ENCODE measurements around the gene WAS. TPM values are rescaled to one million over a fixed set of nuclear protein-coding genes. Genes with fewer than 3 reads are reported as not detected.

WAS gene
- polyA plus RNA-seq, 3 donors: 22.8 to 159 (median 38.0) TPM

GRCh38 chrX:48703228-48703627 is 19.6 kb downstream of the WAS start:
- 88% methylated on average over 1 of the region's 7 CpGs for WGBS (ENCODE audit: insufficient coverage)
- Histone ChIP-seq H3K27ac (ENCODE audit: low read depth in 1 of 2, low read length in 2 of 2) (peak overlapping the region in 1 of 2 donors; percentile 51), H3K4me2 (replicated peaks; ENCODE audit: extremely low read depth, low read length, poor library complexity, severe bottlenecking) (no peak overlapping the region), H3K27me3 (ENCODE audit: control insufficient read depth in 2 of 2, insufficient read depth in 2 of 2, low read length in 2 of 2) (no peaks in the 10 kb centered on the region), H3K79me2 (ENCODE audit: insufficient read depth, low read length) (peaks cover 62% of the 10 kb centered on the region), H4K20me1 (ENCODE audit: insufficient read depth, low read length) (no peaks in the 10 kb centered on the region), H3K4me1 (ENCODE audit: control insufficient read depth in 1 of 2, insufficient read depth in 2 of 2, low read length in 2 of 2) (no peaks in the 10 kb centered on the region), H2AFZ (ENCODE audit: insufficient read depth, low read depth, low read length, poor library complexity, severe bottlenecking) (no peak overlapping the region), H3K9ac (ENCODE audit: insufficient read depth, low read length, poor library complexity, severe bottlenecking) (no peak overlapping the region), H3K9me3 (replicated peaks in 1 of 2; ENCODE audit: control insufficient read depth in 1 of 2, insufficient read depth in 1 of 2, low read length in 2 of 2) (no peaks in the 10 kb centered on the region), H3K36me3 (replicated peaks in 1 of 2; ENCODE audit: control insufficient read depth in 1 of 2, insufficient read depth in 2 of 2, low read length in 2 of 2) (peaks cover 30 to 81% of the 10 kb centered on the region in 2 donors), H3K4me3 (replicated peaks in 1 of 3; ENCODE audit: low read depth in 2 of 3, low read length in 3 of 3) (no peak overlapping the region)
- intact Hi-C loops (cut with micrococcal nuclease): loop anchor here in 1 of 2 donors (10.0 kb wide), 1 partner anchor 102 kb away; the partner anchor contains the start of gene HDAC6
- Mint-ChIP-seq H3K9me3 (peaks cover 0 to 2% (median 0%) of the 10 kb centered on the region in 7 donors), H3K27me3 (ENCODE audit: low read depth in 3 of 3) (peaks cover 0 to 4% (median 0%) of the 10 kb centered on the region in 3 donors), H3K27ac (no peak overlapping the region), H3K36me3 (peaks cover 47 to 56% of the 10 kb centered on the region in 2 donors), H3K4me3 (no peak overlapping the region), H3K4me1 (peaks cover 5% of the 10 kb centered on the region)
- TF ChIP-seq, protein P1, sequence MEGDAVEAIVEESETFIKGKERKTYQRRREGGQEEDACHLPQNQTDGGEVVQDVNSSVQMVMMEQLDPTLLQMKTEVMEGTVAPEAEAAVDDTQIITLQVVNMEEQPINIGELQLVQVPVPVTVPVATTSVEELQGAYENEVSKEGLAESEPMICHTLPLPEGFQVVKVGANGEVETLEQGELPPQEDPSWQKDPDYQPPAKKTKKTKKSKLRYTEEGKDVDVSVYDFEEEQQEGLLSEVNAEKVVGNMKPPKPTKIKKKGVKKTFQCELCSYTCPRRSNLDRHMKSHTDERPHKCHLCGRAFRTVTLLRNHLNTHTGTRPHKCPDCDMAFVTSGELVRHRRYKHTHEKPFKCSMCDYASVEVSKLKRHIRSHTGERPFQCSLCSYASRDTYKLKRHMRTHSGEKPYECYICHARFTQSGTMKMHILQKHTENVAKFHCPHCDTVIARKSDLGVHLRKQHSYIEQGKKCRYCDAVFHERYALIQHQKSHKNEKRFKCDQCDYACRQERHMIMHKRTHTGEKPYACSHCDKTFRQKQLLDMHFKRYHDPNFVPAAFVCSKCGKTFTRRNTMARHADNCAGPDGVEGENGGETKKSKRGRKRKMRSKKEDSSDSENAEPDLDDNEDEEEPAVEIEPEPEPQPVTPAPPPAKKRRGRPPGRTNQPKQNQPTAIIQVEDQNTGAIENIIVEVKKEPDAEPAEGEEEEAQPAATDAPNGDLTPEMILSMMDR (IDR thresholded peaks at IDR 0.05): no peak
- DNase-seq: no peak

GRCh38 chrX:48703642-48704481 is 20.3 kb downstream of the WAS start:
- Histone ChIP-seq H3K4me1 (ENCODE audit: control insufficient read depth in 1 of 2, insufficient read depth in 2 of 2, low read length in 2 of 2) (no peaks in the 10 kb centered on the region), H3K79me2 (ENCODE audit: insufficient read depth, low read length) (peaks cover 55% of the 10 kb centered on the region), H3K27me3 (ENCODE audit: control insufficient read depth in 2 of 2, insufficient read depth in 2 of 2, low read length in 2 of 2) (no peaks in the 10 kb centered on the region), H3K27ac (ENCODE audit: low read depth in 1 of 2, low read length in 2 of 2) (peak overlapping the region in 1 of 2 donors; percentile 31), H3K4me2 (replicated peaks; ENCODE audit: extremely low read depth, low read length, poor library complexity, severe bottlenecking) (no peak overlapping the region), H3K9me3 (replicated peaks in 1 of 2; ENCODE audit: control insufficient read depth in 1 of 2, insufficient read depth in 1 of 2, low read length in 2 of 2) (no peaks in the 10 kb centered on the region), H3K9ac (ENCODE audit: insufficient read depth, low read length, poor library complexity, severe bottlenecking) (no peak overlapping the region), H3K36me3 (replicated peaks in 1 of 2; ENCODE audit: control insufficient read depth in 1 of 2, insufficient read depth in 2 of 2, low read length in 2 of 2) (peaks cover 30 to 81% of the 10 kb centered on the region in 2 donors), H2AFZ (ENCODE audit: insufficient read depth, low read depth, low read length, poor library complexity, severe bottlenecking) (no peak overlapping the region), H4K20me1 (ENCODE audit: insufficient read depth, low read length) (no peaks in the 10 kb centered on the region), H3K4me3 (replicated peaks in 1 of 3; ENCODE audit: low read depth in 2 of 3, low read length in 3 of 3) (no peak overlapping the region)
- intact Hi-C loops (cut with micrococcal nuclease): loop anchor here in 1 of 2 donors (10.0 kb wide), 1 partner anchor 101 kb away; the partner anchor contains the start of gene HDAC6
- Mint-ChIP-seq H3K36me3 (peaks cover 51 to 59% of the 10 kb centered on the region in 2 donors), H3K27ac (peak overlapping the region in 1 of 7 donors; percentile 60), H3K27me3 (ENCODE audit: low read depth in 3 of 3) (peaks cover 0 to 6% (median 0%) of the 10 kb centered on the region in 3 donors), H3K4me3 (no peak overlapping the region), H3K9me3 (no peaks in the 10 kb centered on the region), H3K4me1 (peaks cover 5% of the 10 kb centered on the region)
- no peak for DNase-seq
- TF ChIP-seq, protein P1 (IDR thresholded peaks at IDR 0.05): no peak
- no CpG with 5 or more reads among the region's 4 CpGs for WGBS (ENCODE audit: insufficient coverage)

All from CD14-positive monocyte (primary cell).